Colonic mucosa (tissue), 4 donors: Measurements from ENCODE around the gene HOXD8. TPM values are rescaled to one million over a fixed set of nuclear protein-coding genes. Genes with fewer than 3 reads are reported as not detected.

Experiments used
- DNase-seq: peaks from one replicate; pipeline ENCODE4 v3.0.0-alpha.2; 2020
- H3K27ac ChIP-seq: fragments of 200-600 bp; one replicate; pipeline ENCODE4 v1.8.0; 2021
- H3K27me3 ChIP-seq: fragments of 200-600 bp; one replicate; pipeline ENCODE4 v1.8.0; 2021
- H3K36me3 ChIP-seq: fragments of 200-600 bp; one replicate; pipeline ENCODE4 v1.8.0; 2021
- H3K4me1 ChIP-seq: fragments of 200-600 bp; one replicate; pipeline ENCODE4 v1.8.0; 2021; ENCODE audit warnings: mild to moderate bottlenecking
- H3K4me3 ChIP-seq: fragments of 200-600 bp; one replicate; pipeline ENCODE4 v1.8.0; 2021
- H3K9ac ChIP-seq, 2 donors: one replicate each; pipeline ENCODE4 v1.7.0; 2013; ENCODE audit warnings: control low read depth in 2 of 2, low read depth in 2 of 2, low read length in 2 of 2
- H3K9me3 ChIP-seq: fragments of 200-600 bp; one replicate; pipeline ENCODE4 v1.8.0; 2021
- intact Hi-C: fragments of 100-400 bp; cut with DNase I; formaldehyde crosslinking; loops from one replicate; pipeline ENCODE4 v1.14.1; 2022
- total RNA-seq, 2 donors: library from RNA; stranded (reverse); fragmentation: NEBNext Ultra II Directional in 1 of 2; extraction: Animal tissue kit (Norgen Biotek cat#: 25700) in 1 of 2; gene quantifications; one replicate each; pipeline ENCODE4 v1.2.1, GENCODE V29; 2021
- TF ChIP-seq, protein P1 (sequence below): fragments of 200-600 bp; IDR thresholded peaks from one replicate; pipeline ENCODE4 v1.8.0; 2022; ENCODE audit warnings: antibody characterized with exemption, mild to moderate bottlenecking
- donor health status: healthy.
- donor health status: DM: no; HTN: no; CAD: no.
- donor health status: DM: no; HTN: no; CAD: no.

HOXD8 gene
- total RNA-seq, 2 donors from 2014 or later: 3.1 to 4.6 TPM

GRCh38 chr2:176129813-176130146, 275 bp downstream of the HOXD8 start:
- peak overlapping the region; percentile 75 for H3K27ac ChIP-seq
- no peaks in the 10 kb centered on the region for H3K9me3 ChIP-seq
- intact Hi-C loops: loop anchor here (5.0 to 10.0 kb wide), 3 partner anchors 508 to 1015 kb away; no protein-coding TSS in a partner anchor
- TF ChIP-seq, protein P1, sequence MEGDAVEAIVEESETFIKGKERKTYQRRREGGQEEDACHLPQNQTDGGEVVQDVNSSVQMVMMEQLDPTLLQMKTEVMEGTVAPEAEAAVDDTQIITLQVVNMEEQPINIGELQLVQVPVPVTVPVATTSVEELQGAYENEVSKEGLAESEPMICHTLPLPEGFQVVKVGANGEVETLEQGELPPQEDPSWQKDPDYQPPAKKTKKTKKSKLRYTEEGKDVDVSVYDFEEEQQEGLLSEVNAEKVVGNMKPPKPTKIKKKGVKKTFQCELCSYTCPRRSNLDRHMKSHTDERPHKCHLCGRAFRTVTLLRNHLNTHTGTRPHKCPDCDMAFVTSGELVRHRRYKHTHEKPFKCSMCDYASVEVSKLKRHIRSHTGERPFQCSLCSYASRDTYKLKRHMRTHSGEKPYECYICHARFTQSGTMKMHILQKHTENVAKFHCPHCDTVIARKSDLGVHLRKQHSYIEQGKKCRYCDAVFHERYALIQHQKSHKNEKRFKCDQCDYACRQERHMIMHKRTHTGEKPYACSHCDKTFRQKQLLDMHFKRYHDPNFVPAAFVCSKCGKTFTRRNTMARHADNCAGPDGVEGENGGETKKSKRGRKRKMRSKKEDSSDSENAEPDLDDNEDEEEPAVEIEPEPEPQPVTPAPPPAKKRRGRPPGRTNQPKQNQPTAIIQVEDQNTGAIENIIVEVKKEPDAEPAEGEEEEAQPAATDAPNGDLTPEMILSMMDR: no peak
- H3K4me1 ChIP-seq: no peaks in the 10 kb centered on the region
- DNase-seq: no peak
- peak overlapping the region in 1 of 2 donors; percentile 70 for H3K9ac ChIP-seq
- peaks cover 39% of the 10 kb centered on the region for H3K27me3 ChIP-seq
- H3K4me3 ChIP-seq: peak overlapping the region; percentile 41
- H3K36me3 ChIP-seq: no peaks in the 10 kb centered on the region

- Histone ChIP-seq H3K27me3 (peaks cover 33% of the 10 kb centered on the region), H3K36me3 (no peaks in the 10 kb centered on the region), H3K4me1 (no peaks in the 10 kb centered on the region), H3K9me3 (no peaks in the 10 kb centered on the region), H3K4me3 (peak overlapping the region; percentile 41), H3K27ac (peak overlapping the region; percentile 75), H3K9ac (peak overlapping the region; percentile 63 to 70)
- intact Hi-C loops: no loop called here
- DNase-seq: no peak
- TF ChIP-seq, protein P1: no peak
Observed at GRCh38 chr2:176130147-176130956, 847 bp downstream of the HOXD8 start.

DNA sequence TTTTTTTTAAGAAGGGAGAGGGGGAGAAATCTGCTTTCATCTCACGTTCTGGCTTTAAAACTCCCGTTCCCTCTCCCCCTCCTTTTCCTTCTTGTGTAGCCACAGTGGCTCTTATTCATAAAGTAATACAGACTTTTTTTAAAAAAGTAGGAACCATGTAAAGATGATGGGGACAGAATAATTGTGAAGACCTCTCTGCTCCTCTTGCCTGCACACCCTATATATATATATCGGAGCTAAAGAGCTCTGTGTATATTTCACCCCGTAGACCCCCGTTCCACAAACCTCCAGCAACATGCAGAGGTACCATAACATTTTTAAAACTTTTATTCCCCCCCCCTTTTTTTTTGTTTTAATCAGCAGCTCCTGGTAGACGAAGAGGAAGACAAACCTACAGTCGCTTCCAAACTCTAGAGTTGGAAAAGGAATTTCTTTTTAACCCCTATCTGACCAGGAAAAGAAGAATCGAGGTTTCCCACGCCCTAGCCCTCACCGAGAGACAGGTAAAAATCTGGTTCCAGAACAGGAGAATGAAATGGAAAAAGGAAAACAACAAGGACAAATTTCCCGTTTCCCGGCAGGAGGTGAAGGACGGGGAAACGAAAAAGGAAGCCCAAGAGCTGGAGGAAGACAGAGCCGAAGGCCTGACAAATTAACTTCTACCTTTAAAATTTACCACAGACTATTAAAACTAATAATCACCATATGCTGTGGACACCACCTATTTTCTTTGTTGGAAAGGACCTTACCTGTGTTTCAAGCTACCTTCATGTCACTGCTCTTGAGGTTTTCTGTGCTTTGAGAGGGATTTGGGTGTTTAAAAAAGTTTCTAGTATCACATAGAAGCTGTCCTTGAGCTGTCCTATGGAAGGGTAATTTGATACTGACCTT, 1.7 kb downstream of the HOXD8 start:
- no peak for DNase-seq
- Histone ChIP-seq H3K27me3 (peaks cover 29% of the 10 kb centered on the region), H3K9me3 (no peaks in the 10 kb centered on the region), H3K9ac (peak overlapping the region; percentile 36 to 63), H3K4me1 (no peaks in the 10 kb centered on the region), H3K36me3 (no peaks in the 10 kb centered on the region), H3K4me3 (peak overlapping the region; percentile 41), H3K27ac (peak overlapping the region; percentile 75)
- TF ChIP-seq, protein P1: no peak
- intact Hi-C loops: no loop called here

GRCh38 chr2:176131848-176132158, 2.3 kb downstream of the HOXD8 start:
- TF ChIP-seq, protein P1: no peak
- H3K36me3 ChIP-seq: no peaks in the 10 kb centered on the region
- H3K27me3 ChIP-seq: peaks cover 28% of the 10 kb centered on the region
- H3K9me3 ChIP-seq: no peaks in the 10 kb centered on the region
- no peak overlapping the region for H3K4me3 ChIP-seq
- no peak overlapping the region for H3K27ac ChIP-seq
- intact Hi-C loops: no loop called here
- DNase-seq: no peak
- no peaks in the 10 kb centered on the region for H3K4me1 ChIP-seq
- H3K9ac ChIP-seq: peak overlapping the region in 1 of 2 donors; percentile 63

DNA sequence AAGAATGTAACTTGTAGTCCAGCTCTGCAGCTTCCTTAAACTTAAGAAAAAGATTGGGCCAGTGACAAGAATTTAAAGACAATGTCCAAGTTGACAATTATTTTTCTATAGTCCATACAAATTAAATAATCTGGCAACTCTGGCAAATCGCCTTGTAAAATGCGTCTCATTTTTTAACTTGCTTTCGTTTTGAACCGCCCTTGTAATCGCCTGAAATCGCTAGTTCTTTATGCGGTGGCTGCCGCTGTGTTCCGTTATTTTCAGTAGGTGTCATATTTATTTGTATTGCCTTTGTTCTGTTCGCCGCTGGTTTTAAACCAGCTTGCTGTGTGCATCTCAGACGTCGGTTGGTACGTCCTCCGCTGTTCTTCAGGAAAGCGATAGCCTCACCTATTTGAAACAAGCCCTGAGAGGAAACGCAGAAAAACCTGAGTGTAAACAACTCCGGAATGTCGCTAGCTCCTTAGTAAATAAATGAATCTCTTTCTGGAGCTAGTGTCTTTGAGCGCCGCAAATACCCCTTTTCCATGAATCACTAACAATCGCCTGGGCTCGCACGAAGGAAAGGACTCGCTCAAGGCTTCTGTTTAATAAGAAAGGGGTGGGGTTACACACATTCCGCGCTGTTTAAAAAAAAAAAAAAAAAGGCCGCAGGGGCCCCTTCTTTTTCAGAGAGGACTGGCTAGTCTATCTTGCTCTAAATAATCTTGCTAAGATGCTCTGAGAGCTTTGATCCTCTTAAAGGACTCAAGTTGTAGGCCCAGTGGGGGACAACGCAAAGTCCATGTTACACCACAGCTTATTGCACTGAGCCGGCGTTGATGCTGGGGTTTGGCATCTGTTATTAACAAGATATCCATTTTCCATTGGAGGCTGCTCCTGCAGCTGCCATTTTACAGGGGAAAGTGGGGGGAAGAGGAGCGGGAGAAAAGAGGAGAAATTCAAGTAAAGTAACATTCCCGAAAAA, 3.0 kb downstream of the HOXD8 start:
- H3K36me3 ChIP-seq: no peaks in the 10 kb centered on the region
- no peaks in the 10 kb centered on the region for H3K9me3 ChIP-seq
- DNase-seq: no peak
- intact Hi-C loops: no loop called here
- no peak overlapping the region for H3K4me3 ChIP-seq
- no peaks in the 10 kb centered on the region for H3K4me1 ChIP-seq
- H3K27me3 ChIP-seq: peaks cover 29% of the 10 kb centered on the region
- H3K9ac ChIP-seq: no peak overlapping the region
- H3K27ac ChIP-seq: no peak overlapping the region
- TF ChIP-seq, protein P1: no peak
